ENCODE results near the gene SKI. TPM values are rescaled to one million over a fixed set of nuclear protein-coding genes. Genes with fewer than 3 reads are reported as not detected.

Gene SKI
- polyA plus RNA-seq, 10 donors = 47.4 to 74.3 (median 60.5) TPM

- DNase-seq = peak in 1 of 3 donors; percentile 66
Observed at GRCh38 chr1:2335721-2336455, 107.8 kb downstream of the SKI start.

- DNase-seq = no peak
Observed at GRCh38 chr1:2336499-2336898, 108.4 kb downstream of the SKI start.

- no peak for DNase-seq
Observed at GRCh38 chr1:2337081-2337480, 109.0 kb downstream of the SKI start.

- DNase-seq = no peak
Observed at GRCh38 chr1:2337501-2337900, 109.4 kb downstream of the SKI start.

GRCh38 chr1:2339206-2340085 lies 111.3 kb downstream of the SKI start:
- DNase-seq = no peak

GRCh38 chr1:2340086-2340917 lies 112.2 kb downstream of the SKI start:
- no peak for DNase-seq

GRCh38 chr1:2340918-2341254 lies 112.8 kb downstream of the SKI start:
- no peak for DNase-seq

GRCh38 chr1:2341706-2342383 lies 113.7 kb downstream of the SKI start:
- no peak for DNase-seq

GRCh38 chr1:2342384-2343022 lies 114.4 kb downstream of the SKI start:
- DNase-seq = no peak

GRCh38 chr1:2343023-2343935 lies 115.2 kb downstream of the SKI start:
- no peak for DNase-seq

- no peak for DNase-seq
Observed at GRCh38 chr1:2344121-2344681, 116.1 kb downstream of the SKI start.

GRCh38 chr1:2344744-2345296 lies 116.7 kb downstream of the SKI start:
- no peak for DNase-seq

GRCh38 chr1:2345297-2346075 lies 117.4 kb downstream of the SKI start:
- DNase-seq = no peak

GRCh38 chr1:2346691-2347408 lies 118.7 kb downstream of the SKI start:
- no peak for DNase-seq

- no peak for DNase-seq
Observed at GRCh38 chr1:2347409-2347785, 119.3 kb downstream of the SKI start.

- DNase-seq = no peak
Observed at GRCh38 chr1:2347896-2348295, 119.8 kb downstream of the SKI start.

- no peak for DNase-seq
Observed at GRCh38 chr1:2348346-2349325, 120.5 kb downstream of the SKI start.
